GM10266 (cell line): ENCODE data around the gene ABCB1.
A peak's percentile ranks its signal among the peaks of the same experiment; 100 is the strongest.

ENCODE experiments used
- DNase-seq: peaks from one replicate; pipeline ENCODE4 v3.0.0; 2012; ENCODE audit errors: extremely low spot score
- CTCF ChIP-seq: IDR thresholded peaks from 2 replicates; pipeline ENCODE4 v1.5.1; 2012; ENCODE audit warnings: mild to moderate bottlenecking, low read depth; ENCODE audit not compliant: control insufficient read depth, insufficient read depth; ENCODE audit errors: missing control alignments

Gene ABCB1

DNA sequence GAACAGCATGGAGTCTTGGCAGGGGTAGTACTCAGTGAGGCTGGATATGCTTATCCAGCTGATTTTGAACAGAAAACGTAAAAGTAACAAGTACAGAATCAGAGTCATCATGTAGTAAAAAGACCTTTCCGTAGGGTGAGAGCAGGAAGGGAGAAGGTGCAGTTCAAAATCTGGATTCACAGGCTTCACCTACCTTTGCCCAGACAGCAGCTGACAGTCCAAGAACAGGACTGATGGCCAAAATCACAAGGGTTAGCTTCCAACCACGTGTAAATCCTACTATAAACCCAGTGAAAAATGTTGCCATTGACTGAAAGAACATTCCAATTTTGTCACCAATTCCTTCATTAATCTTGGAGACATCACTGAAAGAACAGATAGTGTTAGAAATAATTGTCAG is 34.8 kb downstream of the ABCB1 start:
- no peak for DNase-seq
- TF ChIP-seq CTCF = no peak

- peak; percentile 54 for TF ChIP-seq CTCF
- DNase-seq = peak; percentile 9
These were observed 36.3 kb downstream of the ABCB1 start for GRCh38 chr7:87564296-87564963.

- no peak for TF ChIP-seq CTCF
- no peak for DNase-seq
These were observed 39.0 kb downstream of the ABCB1 start for GRCh38 chr7:87561702-87562101.

GRCh38 chr7:87561102-87561501 is 39.6 kb downstream of the ABCB1 start:
- DNase-seq = no peak
- no peak for TF ChIP-seq CTCF

DNA sequence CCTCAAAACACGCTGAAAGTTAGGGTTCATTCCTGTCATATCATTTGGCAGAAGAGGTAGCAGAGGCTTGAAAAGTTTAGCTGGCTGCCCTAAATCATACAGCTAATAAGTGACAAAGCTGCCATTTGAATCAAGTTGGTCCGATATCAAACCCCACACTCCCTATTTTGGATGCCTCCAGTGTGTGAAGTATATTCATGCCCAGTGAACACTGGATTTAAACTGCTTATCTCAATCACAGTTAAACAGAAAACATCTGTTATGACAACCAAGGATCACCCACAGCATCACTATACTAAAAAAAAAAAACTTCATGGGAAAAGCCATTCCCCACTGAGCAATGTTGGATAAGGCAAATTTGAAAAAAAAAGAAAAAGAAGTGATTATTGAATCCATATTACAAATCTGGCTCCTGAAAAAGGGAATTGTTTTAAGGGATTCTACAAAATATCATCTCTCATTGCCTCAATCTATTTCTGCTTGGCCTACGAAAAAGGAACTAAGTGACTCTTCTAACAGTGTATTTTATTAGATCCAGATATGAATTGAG is 48.3 kb downstream of the ABCB1 start:
- no peak for DNase-seq
- no peak for TF ChIP-seq CTCF

DNA sequence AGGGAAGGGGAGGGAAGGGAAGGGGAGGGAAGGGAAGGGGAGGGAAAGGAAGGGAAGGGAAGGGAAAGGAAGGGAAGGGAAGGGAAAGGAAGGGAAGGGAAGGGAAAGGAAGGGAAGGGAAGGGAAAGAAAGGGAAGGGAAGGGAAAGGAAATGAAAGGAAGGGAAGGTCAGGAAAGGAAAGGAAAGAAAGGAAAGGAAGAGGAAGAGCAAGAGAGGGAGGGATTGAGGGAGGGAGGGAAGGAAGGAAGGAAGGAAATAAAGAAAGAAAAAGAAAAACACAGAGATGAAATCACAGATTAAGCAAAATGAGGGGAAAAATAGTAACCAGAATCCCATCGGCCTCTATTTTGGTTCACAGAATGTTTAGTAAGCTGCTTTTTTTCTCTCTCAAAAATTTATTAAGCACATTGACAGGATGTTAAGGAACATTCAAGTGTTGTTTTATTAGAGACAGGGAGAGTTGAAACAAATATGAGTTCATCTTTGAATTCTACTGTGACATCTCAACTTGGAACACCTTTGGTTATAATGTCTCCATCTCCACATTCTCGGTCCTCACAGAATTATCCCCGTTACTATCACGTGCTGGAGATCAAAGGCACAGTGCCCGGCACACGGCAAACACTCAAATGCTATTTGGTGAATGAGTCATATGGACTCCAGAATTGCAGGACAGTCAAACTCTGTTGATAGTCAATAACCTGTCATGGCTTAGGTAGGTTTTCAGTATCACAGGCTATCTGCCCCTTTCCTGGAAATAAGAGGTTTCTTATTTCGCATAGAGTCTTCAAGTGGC is 52.4 kb downstream of the ABCB1 start:
- TF ChIP-seq CTCF = no peak
- DNase-seq = no peak

- DNase-seq = no peak
- TF ChIP-seq CTCF = no peak
These were observed 54.9 kb downstream of the ABCB1 start for GRCh38 chr7:87545760-87546159.
